ENCODE data around the gene CHRNB1. TPM values are rescaled to one million over a fixed set of nuclear protein-coding genes. Genes with fewer than 3 reads are reported as not detected.

Gene CHRNB1
- total RNA-seq, 1 donor from 2014 or later, result 12.6 TPM

- H3K9me3 Mint-ChIP-seq (ENCODE audit: low read depth), result no peaks in the 10 kb centered on the region
- peak overlapping the region; percentile 91 for H3K27ac Mint-ChIP-seq (ENCODE audit: unreplicated experiment)
- H3K4me3 Mint-ChIP-seq (ENCODE audit: unreplicated experiment), result peak overlapping the region; percentile 80
- no peak for TF ChIP-seq CTCF (IDR thresholded peaks at IDR 0.05)
- H3K36me3 Mint-ChIP-seq (ENCODE audit: low read depth), result no peaks in the 10 kb centered on the region
- H3K27me3 Mint-ChIP-seq (ENCODE audit: low read depth), result no peaks in the 10 kb centered on the region
- H3K4me1 Mint-ChIP-seq (ENCODE audit: low read depth), result peaks cover 27% of the 10 kb centered on the region
- DNase-seq (ENCODE audit: low spot score), result no peak
Observed at GRCh38 chr17:7403727-7403976, 41.2 kb upstream of the CHRNB1 start.

GRCh38 chr17:7403977-7404736 lies 40.7 kb upstream of the CHRNB1 start, which contains the start of gene TMEM256:
Gene TMEM256, minus strand, starts transcription at chr17:7404097. Its CDS starts 13 bp downstream, at chr17:7404084.
- Mint-ChIP-seq H3K4me1 (ENCODE audit: low read depth) (peaks cover 27% of the 10 kb centered on the region), H3K27me3 (ENCODE audit: low read depth) (no peaks in the 10 kb centered on the region), H3K4me3 (ENCODE audit: unreplicated experiment) (peak within 1 kb of the TSS; percentile 85), H3K27ac (ENCODE audit: unreplicated experiment) (peak within 1 kb of the TSS; percentile 91), H3K36me3 (ENCODE audit: low read depth) (peaks cover 3% of the 10 kb centered on the region), H3K9me3 (ENCODE audit: low read depth) (no peaks in the 10 kb centered on the region)
- peak; percentile 28 for TF ChIP-seq CTCF (IDR thresholded peaks at IDR 0.05)
- DNase-seq (ENCODE audit: low spot score), result peak; percentile 99

GRCh38 chr17:7404737-7405349 lies 40.0 kb upstream of the CHRNB1 start:
- DNase-seq (ENCODE audit: low spot score), result no peak
- H3K27me3 Mint-ChIP-seq (ENCODE audit: low read depth), result no peaks in the 10 kb centered on the region

GRCh38 chr17:7405350-7406234 lies 39.3 kb upstream of the CHRNB1 start:
- Mint-ChIP-seq H3K36me3 (ENCODE audit: low read depth) (peaks cover 16% of the 10 kb centered on the region), H3K4me1 (ENCODE audit: low read depth) (peaks cover 27% of the 10 kb centered on the region), H3K9me3 (ENCODE audit: low read depth) (no peaks in the 10 kb centered on the region), H3K27me3 (ENCODE audit: low read depth) (no peaks in the 10 kb centered on the region), H3K4me3 (ENCODE audit: unreplicated experiment) (peak overlapping the region; percentile 85), H3K27ac (ENCODE audit: unreplicated experiment) (peak overlapping the region; percentile 85)
- no peak for DNase-seq (ENCODE audit: low spot score)
- no peak for TF ChIP-seq CTCF (IDR thresholded peaks at IDR 0.05)

More at GRCh38 chr17:7404737-7405349, 40.0 kb upstream of the CHRNB1 start:
- peak overlapping the region; percentile 85 for H3K4me3 Mint-ChIP-seq (ENCODE audit: unreplicated experiment)
- peaks cover 27% of the 10 kb centered on the region for H3K4me1 Mint-ChIP-seq (ENCODE audit: low read depth)
- peak overlapping the region; percentile 89 for H3K27ac Mint-ChIP-seq (ENCODE audit: unreplicated experiment)
- H3K9me3 Mint-ChIP-seq (ENCODE audit: low read depth), result no peaks in the 10 kb centered on the region
- TF ChIP-seq CTCF (IDR thresholded peaks at IDR 0.05), result peak; percentile 2
- H3K36me3 Mint-ChIP-seq (ENCODE audit: low read depth), result peaks cover 10% of the 10 kb centered on the region

GRCh38 chr17:7406235-7406825 lies 38.5 kb upstream of the CHRNB1 start:
- H3K27ac Mint-ChIP-seq (ENCODE audit: unreplicated experiment), result no peak overlapping the region
- H3K4me3 Mint-ChIP-seq (ENCODE audit: unreplicated experiment), result peak overlapping the region; percentile 77
- H3K27me3 Mint-ChIP-seq (ENCODE audit: low read depth), result no peaks in the 10 kb centered on the region
- H3K9me3 Mint-ChIP-seq (ENCODE audit: low read depth), result no peaks in the 10 kb centered on the region
- peaks cover 19% of the 10 kb centered on the region for H3K36me3 Mint-ChIP-seq (ENCODE audit: low read depth)
- no peak for TF ChIP-seq CTCF (IDR thresholded peaks at IDR 0.05)
- H3K4me1 Mint-ChIP-seq (ENCODE audit: low read depth), result peaks cover 27% of the 10 kb centered on the region
- no peak for DNase-seq (ENCODE audit: low spot score)
